K562 (cell line): ENCODE results near the gene EPHA2. TPM values are rescaled to one million over a fixed set of nuclear protein-coding genes. Genes with fewer than 3 reads are reported as not detected.

ENCODE experiments used
- ASH1L ChIP-seq: fragments of 450-650 bp; IDR thresholded peaks from 2 replicates; pipeline ENCODE4 v1.6.1; 2018; ENCODE audit warnings: borderline replicate concordance, mild to moderate bottlenecking, low read depth; ENCODE audit not compliant: partially characterized antibody
- BRD4 ChIP-seq: fragments of 200-600 bp; sonication (generic); IDR thresholded peaks from 2 replicates; pipeline ENCODE4 v1.6.1; 2017; ENCODE audit warnings: inconsistent platforms
- CCNT2 ChIP-seq: IDR thresholded peaks from 2 replicates; pipeline ENCODE4 v1.6.1; 2011; ENCODE audit warnings: borderline replicate concordance, low read depth, mild to moderate bottlenecking, moderate library complexity, mixed read lengths, low read length; ENCODE audit not compliant: insufficient read length; ENCODE audit errors: extremely low read depth
- GATAD2A ChIP-seq: fragments of 450-650 bp; IDR thresholded peaks from 2 replicates; pipeline ENCODE4 v1.6.1; 2017
- HMG20A ChIP-seq: fragments of 450-650 bp; formaldehyde crosslinking; conservative IDR thresholded peaks from 2 replicates; pipeline ENCODE4 v1.4.0; 2020; ENCODE audit warnings: mild to moderate bottlenecking, mixed read lengths
- RBM17 ChIP-seq: fragments of 200-400 bp; formaldehyde crosslinking; IDR thresholded peaks from 2 replicates; pipeline ENCODE4 v1.6.1; 2017; ENCODE audit warnings: low read depth, mild to moderate bottlenecking, low read length, borderline replicate concordance
- SMARCA5 ChIP-seq: fragments of 450-650 bp; IDR thresholded peaks from 2 replicates; pipeline ENCODE4 v1.6.1; 2016
- SPI1 ChIP-seq: IDR thresholded peaks from 2 replicates; pipeline ENCODE4 v1.6.1; 2011; ENCODE audit warnings: low read depth, low read length, control low read depth, borderline replicate concordance
- XRCC5 ChIP-seq: fragments of 200-400 bp; formaldehyde crosslinking; IDR thresholded peaks from 2 replicates; pipeline ENCODE4 v1.6.1; 2017; ENCODE audit warnings: low read depth, mild to moderate bottlenecking, low read length
- ZNF431 ChIP-seq: sonication (generic); formaldehyde crosslinking; IDR thresholded peaks from 2 replicates; pipeline ENCODE4 v1.8.0; 2022; ENCODE audit warnings: mild to moderate bottlenecking, missing genetic modification reagents
- ZNF507 ChIP-seq: conservative IDR thresholded peaks from 2 replicates; pipeline ENCODE4 v1.6.1; 2017; ENCODE audit warnings: missing genetic modification characterization, missing compliant biosample characterization
- ZNF57 ChIP-seq: fragments of 450-650 bp; formaldehyde crosslinking; IDR thresholded peaks from 2 replicates; pipeline ENCODE4 v1.4.0; 2020; ENCODE audit warnings: mild to moderate bottlenecking, moderate library complexity
- polyA plus RNA-seq, 8 experiments: library from polyadenylated mRNA; depleted of rRNA in 4 of 8; stranded (reverse) in 5 of 8; unstranded in 3 of 8; fragments of >200 nt; fragmentation: Nextera tagmentation in 2 of 8; fragmentation: Illumina TruSeq in 1 of 8; extraction: Ambion mirVana in 2 of 8; extraction: Trizol in 1 of 8; gene quantifications; 2 replicates each; pipeline versions ENCODE4 v1.2.1 to v1.2.3, GENCODE V29; 2011 to 2014; ENCODE audit warnings: inconsistent platforms in 1 of 8, missing spikeins in 1 of 8
- total RNA-seq, 7 experiments: library from RNA; depleted of rRNA in 6 of 7; stranded (reverse); fragments of >200 nt in 6 of 7; fragmentation: Illumina TruSeq in 2 of 7; extraction: Trizol in 2 of 7; gene quantifications; 2 replicates each; pipeline versions ENCODE4 v1.2.1 to v1.2.3, GENCODE V29; 2011 to 2021; ENCODE audit warnings: low replicate concordance in 1 of 7
- TF ChIP-seq, protein P1 (sequence below): sonication (generic); formaldehyde crosslinking; IDR thresholded peaks from 2 replicates; pipeline ENCODE4 v1.8.0; 2022; ENCODE audit warnings: mild to moderate bottlenecking, missing genetic modification reagents
- TF ChIP-seq, protein P2 (sequence below): fragments of 450-650 bp; formaldehyde crosslinking; IDR thresholded peaks from 2 replicates; pipeline ENCODE4 v1.4.0; 2022; ENCODE audit warnings: missing genetic modification characterization
- TF ChIP-seq, protein P3 (sequence below): fragments of 250-450 bp; sonication (Bioruptor Pico); IDR thresholded peaks from 2 replicates; pipeline ENCODE4 v1.9.0; 2021; ENCODE audit warnings: mild to moderate bottlenecking
- TF ChIP-seq, protein P4 (sequence below), 2 experiments: fragments of 450-650 bp; IDR thresholded peaks; 2 replicates each; pipeline ENCODE4 v1.6.1; 2016
- TF ChIP-seq, protein P5 (sequence below): fragments of 450-650 bp; IDR thresholded peaks from 2 replicates; pipeline ENCODE4 v1.6.1; 2018; ENCODE audit not compliant: partially characterized antibody

The EPHA2 gene
- total and polyA plus RNA-seq, 9 of the 15 experiments (the other 6 are each of a cell fraction or from before 2014, with no cell fraction given), result 0.04 to 0.40 (median 0.07) TPM; not detected in 4

DNA sequence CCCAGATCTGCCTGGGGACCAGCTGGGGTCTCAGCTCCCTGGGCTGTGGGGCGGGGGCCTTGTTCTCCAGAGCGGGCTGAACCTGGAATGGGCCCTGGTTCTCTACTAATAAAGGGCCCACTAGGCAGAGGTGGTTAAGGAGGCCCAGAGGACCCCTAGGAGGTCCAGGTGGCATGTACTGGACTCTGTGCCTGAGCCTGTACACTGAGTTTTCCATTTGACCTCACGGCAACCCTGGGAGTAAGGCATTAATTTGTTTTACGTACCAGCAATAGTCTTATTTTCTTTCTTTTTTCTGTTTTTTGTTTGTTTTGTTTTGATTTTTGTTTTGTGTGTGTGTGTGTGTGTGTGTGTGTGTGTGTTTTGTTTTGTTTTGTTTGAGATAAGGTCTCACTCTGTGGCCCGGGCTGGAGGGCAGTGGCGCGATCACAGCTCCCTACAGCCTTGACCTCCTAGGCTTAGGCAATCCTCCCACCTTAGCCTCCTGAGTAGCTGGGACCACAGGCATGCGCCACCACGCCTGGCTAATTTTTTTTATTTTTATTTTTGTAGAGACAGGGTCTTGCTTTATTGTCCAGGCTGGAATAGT is 62.9 kb downstream of the EPHA2 start (continued):
- TF ChIP-seq ZNF507 (tag) (no peak), CCNT2 (no peak), ZNF431 (CRISPR knock-in tag) (no peak), RBM17 (no peak), SPI1 (no peak), XRCC5 (no peak), GATAD2A (no peak), ASH1L (no peak), SMARCA5 (0 out of 2 replicates have a peak, but pooled peaks have one; percentile 32), ZNF57 (CRISPR knock-in tag) (no peak), BRD4 (no peak), HMG20A (CRISPR knock-in tag) (no peak)
- TF ChIP-seq, protein P1, sequence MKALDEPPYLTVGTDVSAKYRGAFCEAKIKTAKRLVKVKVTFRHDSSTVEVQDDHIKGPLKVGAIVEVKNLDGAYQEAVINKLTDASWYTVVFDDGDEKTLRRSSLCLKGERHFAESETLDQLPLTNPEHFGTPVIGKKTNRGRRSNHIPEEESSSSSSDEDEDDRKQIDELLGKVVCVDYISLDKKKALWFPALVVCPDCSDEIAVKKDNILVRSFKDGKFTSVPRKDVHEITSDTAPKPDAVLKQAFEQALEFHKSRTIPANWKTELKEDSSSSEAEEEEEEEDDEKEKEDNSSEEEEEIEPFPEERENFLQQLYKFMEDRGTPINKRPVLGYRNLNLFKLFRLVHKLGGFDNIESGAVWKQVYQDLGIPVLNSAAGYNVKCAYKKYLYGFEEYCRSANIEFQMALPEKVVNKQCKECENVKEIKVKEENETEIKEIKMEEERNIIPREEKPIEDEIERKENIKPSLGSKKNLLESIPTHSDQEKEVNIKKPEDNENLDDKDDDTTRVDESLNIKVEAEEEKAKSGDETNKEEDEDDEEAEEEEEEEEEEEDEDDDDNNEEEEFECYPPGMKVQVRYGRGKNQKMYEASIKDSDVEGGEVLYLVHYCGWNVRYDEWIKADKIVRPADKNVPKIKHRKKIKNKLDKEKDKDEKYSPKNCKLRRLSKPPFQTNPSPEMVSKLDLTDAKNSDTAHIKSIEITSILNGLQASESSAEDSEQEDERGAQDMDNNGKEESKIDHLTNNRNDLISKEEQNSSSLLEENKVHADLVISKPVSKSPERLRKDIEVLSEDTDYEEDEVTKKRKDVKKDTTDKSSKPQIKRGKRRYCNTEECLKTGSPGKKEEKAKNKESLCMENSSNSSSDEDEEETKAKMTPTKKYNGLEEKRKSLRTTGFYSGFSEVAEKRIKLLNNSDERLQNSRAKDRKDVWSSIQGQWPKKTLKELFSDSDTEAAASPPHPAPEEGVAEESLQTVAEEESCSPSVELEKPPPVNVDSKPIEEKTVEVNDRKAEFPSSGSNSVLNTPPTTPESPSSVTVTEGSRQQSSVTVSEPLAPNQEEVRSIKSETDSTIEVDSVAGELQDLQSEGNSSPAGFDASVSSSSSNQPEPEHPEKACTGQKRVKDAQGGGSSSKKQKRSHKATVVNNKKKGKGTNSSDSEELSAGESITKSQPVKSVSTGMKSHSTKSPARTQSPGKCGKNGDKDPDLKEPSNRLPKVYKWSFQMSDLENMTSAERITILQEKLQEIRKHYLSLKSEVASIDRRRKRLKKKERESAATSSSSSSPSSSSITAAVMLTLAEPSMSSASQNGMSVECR (CRISPR knock-in tag), result no peak
- TF ChIP-seq, protein P2, sequence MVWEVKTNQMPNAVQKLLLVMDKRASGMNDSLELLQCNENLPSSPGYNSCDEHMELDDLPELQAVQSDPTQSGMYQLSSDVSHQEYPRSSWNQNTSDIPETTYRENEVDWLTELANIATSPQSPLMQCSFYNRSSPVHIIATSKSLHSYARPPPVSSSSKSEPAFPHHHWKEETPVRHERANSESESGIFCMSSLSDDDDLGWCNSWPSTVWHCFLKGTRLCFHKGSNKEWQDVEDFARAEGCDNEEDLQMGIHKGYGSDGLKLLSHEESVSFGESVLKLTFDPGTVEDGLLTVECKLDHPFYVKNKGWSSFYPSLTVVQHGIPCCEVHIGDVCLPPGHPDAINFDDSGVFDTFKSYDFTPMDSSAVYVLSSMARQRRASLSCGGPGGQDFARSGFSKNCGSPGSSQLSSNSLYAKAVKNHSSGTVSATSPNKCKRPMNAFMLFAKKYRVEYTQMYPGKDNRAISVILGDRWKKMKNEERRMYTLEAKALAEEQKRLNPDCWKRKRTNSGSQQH (CRISPR knock-in tag), result peak; percentile 72
- TF ChIP-seq, protein P3, sequence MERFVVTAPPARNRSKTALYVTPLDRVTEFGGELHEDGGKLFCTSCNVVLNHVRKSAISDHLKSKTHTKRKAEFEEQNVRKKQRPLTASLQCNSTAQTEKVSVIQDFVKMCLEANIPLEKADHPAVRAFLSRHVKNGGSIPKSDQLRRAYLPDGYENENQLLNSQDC (CRISPR knock-in tag), result no peak
- TF ChIP-seq, protein P4, sequence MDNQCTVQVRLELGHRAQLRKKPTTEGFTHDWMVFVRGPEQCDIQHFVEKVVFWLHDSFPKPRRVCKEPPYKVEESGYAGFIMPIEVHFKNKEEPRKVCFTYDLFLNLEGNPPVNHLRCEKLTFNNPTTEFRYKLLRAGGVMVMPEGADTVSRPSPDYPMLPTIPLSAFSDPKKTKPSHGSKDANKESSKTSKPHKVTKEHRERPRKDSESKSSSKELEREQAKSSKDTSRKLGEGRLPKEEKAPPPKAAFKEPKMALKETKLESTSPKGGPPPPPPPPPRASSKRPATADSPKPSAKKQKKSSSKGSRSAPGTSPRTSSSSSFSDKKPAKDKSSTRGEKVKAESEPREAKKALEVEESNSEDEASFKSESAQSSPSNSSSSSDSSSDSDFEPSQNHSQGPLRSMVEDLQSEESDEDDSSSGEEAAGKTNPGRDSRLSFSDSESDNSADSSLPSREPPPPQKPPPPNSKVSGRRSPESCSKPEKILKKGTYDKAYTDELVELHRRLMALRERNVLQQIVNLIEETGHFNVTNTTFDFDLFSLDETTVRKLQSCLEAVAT (IDR thresholded peaks at IDR 0.05), result peak; percentile 27 to 69; a peak in 1 of 4 replicates
- TF ChIP-seq, protein P5, sequence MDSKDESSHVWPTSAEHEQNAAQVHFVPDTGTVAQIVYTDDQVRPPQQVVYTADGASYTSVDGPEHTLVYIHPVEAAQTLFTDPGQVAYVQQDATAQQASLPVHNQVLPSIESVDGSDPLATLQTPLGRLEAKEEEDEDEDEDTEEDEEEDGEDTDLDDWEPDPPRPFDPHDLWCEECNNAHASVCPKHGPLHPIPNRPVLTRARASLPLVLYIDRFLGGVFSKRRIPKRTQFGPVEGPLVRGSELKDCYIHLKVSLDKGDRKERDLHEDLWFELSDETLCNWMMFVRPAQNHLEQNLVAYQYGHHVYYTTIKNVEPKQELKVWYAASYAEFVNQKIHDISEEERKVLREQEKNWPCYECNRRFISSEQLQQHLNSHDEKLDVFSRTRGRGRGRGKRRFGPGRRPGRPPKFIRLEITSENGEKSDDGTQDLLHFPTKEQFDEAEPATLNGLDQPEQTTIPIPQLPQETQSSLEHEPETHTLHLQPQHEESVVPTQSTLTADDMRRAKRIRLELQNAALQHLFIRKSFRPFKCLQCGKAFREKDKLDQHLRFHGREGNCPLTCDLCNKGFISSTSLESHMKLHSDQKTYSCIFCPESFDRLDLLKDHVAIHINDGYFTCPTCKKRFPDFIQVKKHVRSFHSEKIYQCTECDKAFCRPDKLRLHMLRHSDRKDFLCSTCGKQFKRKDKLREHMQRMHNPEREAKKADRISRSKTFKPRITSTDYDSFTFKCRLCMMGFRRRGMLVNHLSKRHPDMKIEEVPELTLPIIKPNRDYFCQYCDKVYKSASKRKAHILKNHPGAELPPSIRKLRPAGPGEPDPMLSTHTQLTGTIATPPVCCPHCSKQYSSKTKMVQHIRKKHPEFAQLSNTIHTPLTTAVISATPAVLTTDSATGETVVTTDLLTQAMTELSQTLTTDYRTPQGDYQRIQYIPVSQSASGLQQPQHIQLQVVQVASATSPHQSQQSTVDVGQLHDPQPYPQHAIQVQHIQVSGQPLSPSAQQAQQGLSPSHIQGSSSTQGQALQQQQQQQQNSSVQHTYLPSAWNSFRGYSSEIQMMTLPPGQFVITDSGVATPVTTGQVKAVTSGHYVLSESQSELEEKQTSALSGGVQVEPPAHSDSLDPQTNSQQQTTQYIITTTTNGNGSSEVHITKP, result peak; percentile 15
